HG03175 (cell line): Measurements from ENCODE around the gene PPP4R1.

Experiments
- ATAC-seq: cut with Tn5 transposase; IDR thresholded peaks from one replicate; pipeline ENCODE4 v1.9.1; 2021; ENCODE audit warnings: mild to moderate bottlenecking, moderate library complexity; ENCODE audit not compliant: unreplicated experiment

The PPP4R1 gene

GRCh38 chr18:9516437-9517064 is 97.8 kb downstream of the PPP4R1 start:
- peak; percentile 36 for ATAC-seq

- ATAC-seq: no peak
Measured at GRCh38 chr18:9513971-9514512, 100.3 kb downstream of the PPP4R1 start.

DNA sequence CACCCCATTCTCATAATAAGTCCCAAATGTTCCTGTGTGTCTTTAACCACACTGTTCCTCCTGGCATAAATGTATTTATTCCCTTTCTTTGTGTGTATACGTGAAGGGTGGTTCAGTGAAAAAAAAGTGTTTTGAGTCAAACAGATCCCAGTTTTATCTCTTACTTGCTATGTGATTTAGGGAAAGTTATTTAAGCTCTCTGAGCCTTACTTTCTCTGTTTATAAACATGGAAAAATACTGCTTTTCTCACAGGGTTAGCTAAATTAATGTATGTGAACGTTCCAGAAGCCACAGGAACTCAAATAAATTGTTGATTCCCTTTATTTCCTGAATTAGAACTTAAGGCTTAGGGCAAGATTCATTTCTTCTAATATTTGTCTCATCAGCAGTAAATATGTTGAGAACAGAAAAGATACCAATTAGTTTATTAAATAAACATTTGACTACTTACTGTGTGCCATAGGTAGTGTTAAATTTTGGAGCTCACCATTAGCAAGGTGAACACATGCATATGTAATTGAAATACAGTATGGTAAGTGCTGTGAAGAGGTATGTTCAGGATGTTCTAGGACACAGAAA is 105.8 kb downstream of the PPP4R1 start:
- no peak for ATAC-seq

- no peak for ATAC-seq
Measured at GRCh38 chr18:9507565-9508088, 106.7 kb downstream of the PPP4R1 start.

- ATAC-seq: no peak
Measured at GRCh38 chr18:9506046-9506792, 108.1 kb downstream of the PPP4R1 start.
